NCI-H2171 treated with DMSO at 0.1 percent for 48 hours (cell line): ENCODE results near the gene MOB2.
"Not testable (repeated sequence)": the region's sequence is repeated elsewhere in the genome, so short reads cannot be mapped to it uniquely, and the experiment has no call there.

Experiments used
- DNase-seq: peaks from one replicate; lab custom pipeline; 2025; lab: John Stamatoyannopoulos, UW

Gene MOB2

GRCh38 chr11:1517117-1518005, 30.8 kb upstream of the MOB2 start:
- no peak for DNase-seq

GRCh38 chr11:1516273-1517067, 29.9 kb upstream of the MOB2 start:
- DNase-seq, result no peak

DNA sequence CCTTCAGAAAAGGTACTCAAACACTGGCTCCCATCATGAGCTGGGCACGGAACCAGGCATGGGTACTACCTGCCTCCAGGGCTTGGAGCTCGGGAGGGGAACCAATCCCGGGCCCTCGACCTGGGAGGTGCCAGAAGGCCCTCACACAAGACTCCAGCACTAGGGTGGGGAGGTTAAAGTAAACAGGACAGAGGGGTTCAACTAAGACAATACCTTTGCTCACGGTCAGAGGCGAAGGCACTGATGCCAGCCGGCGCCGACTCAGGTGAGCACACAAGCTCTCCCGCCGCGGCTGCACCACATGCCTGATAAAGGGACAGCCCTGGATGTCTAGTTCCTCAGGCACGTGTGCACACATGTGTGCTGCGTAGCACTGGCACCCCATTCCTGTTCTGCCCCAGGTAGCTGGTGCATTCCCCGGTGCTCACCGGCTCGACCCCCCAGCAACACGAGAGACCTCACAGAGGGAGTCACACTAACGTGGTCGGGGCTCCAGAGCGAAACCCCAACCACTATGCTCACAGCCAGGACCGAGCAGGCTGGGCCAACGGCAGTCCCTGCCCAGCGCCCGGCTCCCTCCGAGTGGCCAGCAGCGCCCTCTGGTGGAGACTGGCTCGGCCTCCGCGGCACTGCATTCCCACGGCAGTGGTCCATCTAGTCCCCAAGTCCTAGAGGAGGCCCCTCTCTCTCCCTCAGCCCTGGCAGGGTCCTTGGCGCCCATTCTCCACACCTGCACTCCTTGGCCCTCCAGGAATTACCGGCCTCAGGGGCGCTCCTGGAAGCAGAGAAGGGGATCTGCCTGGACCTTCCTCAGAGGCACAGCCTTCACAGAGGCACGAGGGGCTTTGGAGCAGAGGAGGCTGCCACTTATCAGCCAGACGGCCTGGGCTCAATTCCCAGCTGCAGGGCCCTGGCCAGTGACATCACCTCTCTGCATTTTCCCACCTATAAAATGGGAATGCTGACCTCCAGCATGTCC, 28.8 kb upstream of the MOB2 start:
- DNase-seq, result no peak

DNA sequence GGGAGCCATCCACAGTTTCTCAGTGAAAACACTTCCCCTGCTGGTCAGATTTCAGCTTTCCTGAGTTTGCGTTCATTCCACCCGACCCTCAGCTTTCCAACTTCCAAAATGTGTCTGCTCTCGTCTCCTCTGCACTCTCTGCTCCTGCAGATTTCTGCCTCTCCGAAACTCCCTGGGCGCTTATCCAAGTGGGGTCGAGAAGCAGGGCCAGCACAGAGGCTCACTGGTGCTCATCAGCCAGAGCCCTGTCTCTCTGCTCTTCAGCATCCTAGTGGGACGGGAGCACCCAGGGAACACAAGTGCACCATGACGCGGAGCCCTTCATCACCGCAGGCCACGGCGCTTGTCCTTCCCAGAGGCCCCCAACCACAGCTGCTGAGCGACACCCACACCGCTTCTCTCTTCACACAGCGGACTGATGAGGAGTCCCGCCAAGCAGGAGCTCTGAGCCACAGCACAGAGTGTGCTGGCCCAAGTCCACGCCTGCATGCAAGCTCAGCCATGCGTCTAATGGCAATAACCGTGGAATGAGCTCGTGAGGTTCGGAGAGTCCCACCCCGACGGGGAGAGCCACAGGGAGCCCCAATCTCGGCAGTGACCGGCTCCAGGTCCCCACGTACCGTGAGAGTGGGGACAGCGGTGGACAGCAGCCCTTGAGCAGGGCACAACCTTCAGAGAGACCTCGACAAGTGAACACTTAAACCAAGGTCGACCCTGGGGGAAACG, 27.9 kb upstream of the MOB2 start:
- no peak for DNase-seq

- no peak for DNase-seq
Measured at GRCh38 chr11:1513326-1514296, 27.0 kb upstream of the MOB2 start.

DNA sequence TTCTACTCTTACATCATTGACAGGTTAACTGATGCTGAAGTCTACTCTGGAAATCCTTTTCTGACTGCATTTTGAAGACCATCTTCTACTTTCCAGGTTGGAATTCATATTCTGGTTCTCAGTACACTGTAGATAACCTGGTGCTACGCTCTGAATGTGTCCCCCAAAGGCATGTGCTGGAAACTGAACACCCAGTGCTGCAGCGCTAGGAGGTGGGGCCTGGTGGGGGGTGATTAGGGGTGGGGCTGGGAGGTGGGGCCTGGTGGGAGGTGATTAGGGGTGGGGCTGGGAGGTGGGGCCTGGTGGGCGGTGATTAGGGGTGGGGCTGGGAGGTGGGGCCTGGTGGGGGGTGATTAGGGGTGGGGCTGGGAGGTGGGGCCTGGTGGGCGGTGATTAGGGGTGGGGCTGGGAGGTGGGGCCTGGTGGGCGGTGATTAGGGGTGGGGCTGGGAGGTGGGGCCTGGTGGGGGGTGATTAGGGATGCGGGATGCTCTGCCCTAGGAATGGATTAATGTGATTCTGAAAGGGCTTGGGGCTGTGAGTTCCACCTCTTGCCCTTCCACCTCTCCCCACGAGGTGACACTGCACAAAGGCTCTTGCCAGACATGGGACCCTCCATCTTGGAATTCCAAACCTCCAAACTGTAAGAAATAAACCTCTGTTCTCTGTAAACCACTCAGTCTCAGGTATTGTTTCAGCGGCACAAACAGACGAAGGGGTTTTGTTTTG, 26.1 kb upstream of the MOB2 start:
- DNase-seq, result not testable (repeated sequence)

DNA sequence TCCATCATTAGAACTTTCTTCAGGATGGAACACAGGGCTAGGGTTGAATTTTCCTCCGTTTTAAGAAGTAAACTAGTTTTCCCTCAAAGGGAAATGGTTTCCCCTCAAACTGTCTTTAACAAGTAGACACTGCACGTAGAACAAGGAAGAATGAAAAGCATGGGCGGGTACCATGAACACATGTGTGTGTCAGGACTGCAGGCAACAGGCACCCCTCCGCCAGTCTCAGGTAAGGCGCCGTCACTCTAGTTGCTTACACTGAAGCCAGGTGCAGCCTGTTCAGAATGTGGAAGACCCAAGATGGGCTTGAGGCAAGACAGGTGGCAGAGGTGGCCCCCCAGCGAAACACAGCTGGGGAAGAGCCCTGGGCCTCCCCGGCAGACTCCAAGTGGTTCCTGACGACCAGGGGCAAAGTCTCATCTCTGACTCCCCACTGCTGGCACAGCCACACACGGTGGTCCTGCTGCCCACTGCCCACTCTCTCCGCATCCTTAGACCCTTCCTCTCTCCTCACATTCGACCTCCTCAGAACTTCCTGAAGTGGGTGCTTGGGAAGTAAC, 25.4 kb upstream of the MOB2 start:
- no peak for DNase-seq

DNA sequence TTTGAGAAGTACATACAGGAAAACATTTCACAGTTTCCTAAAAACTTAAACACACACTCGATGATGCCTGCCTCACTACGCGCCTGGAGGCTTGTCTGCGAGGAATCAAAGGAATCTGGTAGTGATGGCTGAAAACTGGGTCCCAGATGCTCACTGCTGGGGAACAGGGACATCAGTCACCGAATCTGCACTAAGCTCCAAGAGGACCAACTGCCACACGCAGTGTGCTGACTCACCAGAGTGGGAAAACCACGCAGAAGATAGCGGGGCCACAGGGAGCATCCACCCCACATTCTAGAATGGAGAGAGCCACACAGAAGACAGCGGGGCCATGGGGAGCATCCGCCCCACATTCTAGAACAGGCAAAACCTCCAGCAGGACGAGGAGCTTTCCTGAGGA, 24.3 kb upstream of the MOB2 start:
- DNase-seq, result no peak

DNA sequence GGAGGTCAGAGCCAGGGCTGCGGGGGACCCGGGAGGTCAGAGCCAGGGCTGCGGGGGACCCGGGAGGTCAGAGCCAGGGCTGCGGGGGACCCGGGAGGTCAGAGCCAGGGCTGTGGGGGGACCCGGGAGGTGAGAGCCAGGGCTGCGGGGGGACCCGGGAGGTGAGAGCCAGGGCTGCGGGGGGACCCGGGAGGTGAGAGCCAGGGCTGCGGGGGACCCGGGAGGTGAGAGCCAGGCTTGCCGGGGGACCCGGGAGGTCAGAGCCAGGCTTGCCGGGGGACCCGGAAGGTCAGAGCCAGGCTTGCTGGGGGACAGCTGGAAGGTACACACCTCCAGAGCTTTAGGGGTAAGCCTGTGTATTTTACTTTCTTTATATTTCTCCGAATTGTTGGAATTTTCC, 23.8 kb upstream of the MOB2 start:
- not testable (repeated sequence) for DNase-seq

- no peak for DNase-seq
Measured at GRCh38 chr11:1509626-1510255, 23.2 kb upstream of the MOB2 start.

GRCh38 chr11:1508986-1509385, 22.4 kb upstream of the MOB2 start:
- DNase-seq, result no peak

GRCh38 chr11:1508491-1508891, 21.9 kb upstream of the MOB2 start:
- DNase-seq, result no peak

DNA sequence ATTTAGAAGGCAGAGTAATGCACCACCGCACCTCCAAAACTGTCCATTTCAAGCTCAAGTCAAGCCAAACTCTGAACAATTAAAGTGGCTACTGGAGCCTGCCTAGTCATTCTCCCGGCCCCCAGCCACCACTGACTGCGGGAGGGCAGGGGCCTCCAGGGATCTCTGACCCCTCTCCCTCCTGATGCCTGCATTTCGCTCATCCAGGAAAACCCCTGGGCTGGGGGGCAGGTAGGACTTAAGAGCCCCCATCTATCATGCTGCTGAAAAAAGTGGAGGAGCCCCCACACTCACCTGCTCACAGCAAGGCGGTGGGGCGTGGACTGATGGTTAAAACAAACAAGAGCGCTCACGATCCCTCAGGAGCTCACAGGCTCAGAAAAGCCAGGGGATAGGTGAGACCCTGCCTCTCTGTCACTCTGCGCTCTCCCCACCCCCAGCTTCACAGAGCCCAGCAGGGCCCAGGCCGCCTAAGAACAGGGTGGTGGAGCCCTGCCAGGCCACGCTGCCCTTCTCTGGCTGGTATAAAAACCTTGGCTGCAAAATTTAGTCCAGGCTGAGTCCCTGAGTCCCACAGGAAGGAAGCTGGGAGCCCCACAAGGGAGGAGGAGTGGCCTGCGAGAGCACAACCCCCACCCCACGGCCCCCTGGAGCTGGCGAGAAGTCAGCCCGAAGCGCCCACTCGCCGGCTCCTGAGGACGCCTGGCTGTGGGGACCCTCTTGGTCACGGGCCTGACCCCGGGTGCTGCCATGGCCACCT, 21.0 kb upstream of the MOB2 start:
- no peak for DNase-seq

DNA sequence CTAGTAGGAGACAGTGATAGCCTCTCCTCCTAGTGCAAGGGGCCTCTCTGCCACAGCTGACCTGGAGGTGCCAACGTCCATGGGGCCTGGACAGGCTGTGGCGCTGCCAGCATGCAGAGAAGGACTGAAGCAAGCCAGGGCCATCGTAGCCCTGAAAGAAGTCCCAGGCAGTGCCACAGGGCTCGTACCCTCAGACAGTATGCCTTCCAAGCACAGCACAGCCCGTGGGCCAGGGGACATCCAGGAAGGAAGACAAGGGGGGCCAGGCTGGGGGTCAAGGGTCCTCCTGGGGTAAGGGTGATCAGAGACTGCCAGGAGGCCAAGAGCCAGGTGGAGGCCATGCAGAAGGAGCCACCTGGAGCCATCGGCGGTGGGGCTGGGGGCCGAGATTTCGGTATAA, 20.4 kb upstream of the MOB2 start:
- DNase-seq, result no peak

GRCh38 chr11:1505480-1505879, 18.9 kb upstream of the MOB2 start:
- DNase-seq, result no peak

GRCh38 chr11:1504581-1505290, 18.2 kb upstream of the MOB2 start:
- DNase-seq, result no peak

DNA sequence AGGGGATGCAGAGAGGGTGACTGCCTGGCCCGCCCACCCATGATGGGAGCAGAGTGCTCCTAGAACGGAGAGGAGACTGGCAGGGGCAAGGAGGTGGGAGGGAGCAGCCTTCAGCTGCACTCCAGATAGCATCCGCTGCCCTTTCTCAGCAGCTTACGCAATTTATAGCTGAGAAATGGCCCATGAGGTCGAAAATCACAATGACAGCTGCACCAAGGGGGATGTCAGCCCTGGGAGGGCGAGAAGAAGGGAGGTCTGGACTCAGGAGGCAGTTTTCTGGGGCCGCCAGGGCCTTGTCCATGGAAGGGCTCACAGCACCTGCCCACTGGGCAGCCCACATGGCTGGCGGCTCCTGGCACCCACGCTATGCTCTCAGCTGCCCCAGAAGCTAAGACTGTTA, 17.6 kb upstream of the MOB2 start:
- no peak for DNase-seq
